ENCODE measurements around the gene ZNF605. TPM values are rescaled to one million over a fixed set of nuclear protein-coding genes. Genes with fewer than 3 reads are reported as not detected.
"Not testable (repeated sequence)": the region's sequence is repeated elsewhere in the genome, so short reads cannot be mapped to it uniquely, and the experiment has no call there.

The ZNF605 gene
- total RNA-seq, 1 experiment from 2014 or later, result 8.1 TPM

- H3K27ac ChIP-seq (ENCODE audit: low read length), result no peak overlapping the region
- no peak for DNase-seq
- H3K9me3 ChIP-seq (ENCODE audit: low read length), result peaks cover 4% of the 10 kb centered on the region
- no peak overlapping the region for H3K4me2 ChIP-seq (ENCODE audit: low read depth, low read length, poor library complexity, severe bottlenecking)
- H3K4me1 ChIP-seq (ENCODE audit: low read length), result no peaks in the 10 kb centered on the region
- no peaks in the 10 kb centered on the region for H3K79me2 ChIP-seq (ENCODE audit: low read length)
- no peak overlapping the region for H2AFZ ChIP-seq (ENCODE audit: low read length)
- H3K4me3 ChIP-seq (ENCODE audit: low read length), result no peak overlapping the region
- H4K20me1 ChIP-seq (ENCODE audit: insufficient read depth, low read depth, low read length), result no peaks in the 10 kb centered on the region
- H3K36me3 ChIP-seq (ENCODE audit: insufficient read depth, low read length), result peaks cover 44% of the 10 kb centered on the region
- no peak overlapping the region for H3K9ac ChIP-seq (ENCODE audit: low read length)
- H3K9me2 ChIP-seq (replicated peaks; ENCODE audit: insufficient read depth, low read length), result no peaks in the 10 kb centered on the region
- no peaks in the 10 kb centered on the region for H3K27me3 ChIP-seq (ENCODE audit: low read length)
Observed at GRCh38 chr12:132942611-132943010, 13.5 kb downstream of the ZNF605 start.

GRCh38 chr12:132941336-132941954, 14.7 kb downstream of the ZNF605 start:
- no peaks in the 10 kb centered on the region for H3K27me3 ChIP-seq (ENCODE audit: low read length)
- H3K9ac ChIP-seq (ENCODE audit: low read length), result no peak overlapping the region
- no peak overlapping the region for H3K4me3 ChIP-seq (ENCODE audit: low read length)
- H3K36me3 ChIP-seq (ENCODE audit: insufficient read depth, low read length), result peaks cover 43% of the 10 kb centered on the region
- H3K9me2 ChIP-seq (replicated peaks; ENCODE audit: insufficient read depth, low read length), result no peaks in the 10 kb centered on the region
- no peaks in the 10 kb centered on the region for H3K79me2 ChIP-seq (ENCODE audit: low read length)
- H3K9me3 ChIP-seq (ENCODE audit: low read length), result peaks cover 5% of the 10 kb centered on the region
- no peak overlapping the region for H3K4me2 ChIP-seq (ENCODE audit: low read depth, low read length, poor library complexity, severe bottlenecking)
- no peaks in the 10 kb centered on the region for H4K20me1 ChIP-seq (ENCODE audit: insufficient read depth, low read depth, low read length)
- H3K4me1 ChIP-seq (ENCODE audit: low read length), result no peaks in the 10 kb centered on the region
- no peak for DNase-seq
- H3K27ac ChIP-seq (ENCODE audit: low read length), result no peak overlapping the region
- no peak overlapping the region for H2AFZ ChIP-seq (ENCODE audit: low read length)

- Histone ChIP-seq H3K27ac (ENCODE audit: low read length) (no peak overlapping the region), H3K9me2 (replicated peaks; ENCODE audit: insufficient read depth, low read length) (no peaks in the 10 kb centered on the region), H4K20me1 (ENCODE audit: insufficient read depth, low read depth, low read length) (no peaks in the 10 kb centered on the region), H3K27me3 (ENCODE audit: low read length) (no peaks in the 10 kb centered on the region), H3K4me1 (ENCODE audit: low read length) (no peaks in the 10 kb centered on the region), H3K9ac (ENCODE audit: low read length) (no peak overlapping the region), H3K9me3 (ENCODE audit: low read length) (peaks cover 4% of the 10 kb centered on the region), H3K4me3 (ENCODE audit: low read length) (no peak overlapping the region), H3K36me3 (ENCODE audit: insufficient read depth, low read length) (peaks cover 34% of the 10 kb centered on the region), H3K79me2 (ENCODE audit: low read length) (no peaks in the 10 kb centered on the region), H2AFZ (ENCODE audit: low read length) (no peak overlapping the region), H3K4me2 (ENCODE audit: low read depth, low read length, poor library complexity, severe bottlenecking) (no peak overlapping the region)
- no peak for DNase-seq
Observed at GRCh38 chr12:132940071-132940719, 15.9 kb downstream of the ZNF605 start.

- not testable (repeated sequence) for H3K79me2 ChIP-seq (ENCODE audit: low read length); H3K9ac ChIP-seq (ENCODE audit: low read length); H3K4me3 ChIP-seq (ENCODE audit: low read length); H3K4me1 ChIP-seq (ENCODE audit: low read length); DNase-seq; H3K4me2 ChIP-seq (ENCODE audit: low read depth, low read length, poor library complexity, severe bottlenecking); H4K20me1 ChIP-seq (ENCODE audit: insufficient read depth, low read depth, low read length); H3K9me2 ChIP-seq (replicated peaks; ENCODE audit: insufficient read depth, low read length); H2AFZ ChIP-seq (ENCODE audit: low read length); H3K27me3 ChIP-seq (ENCODE audit: low read length); H3K27ac ChIP-seq (ENCODE audit: low read length)
- peaks cover 26% of the 10 kb centered on the region for H3K36me3 ChIP-seq (ENCODE audit: insufficient read depth, low read length)
- H3K9me3 ChIP-seq (ENCODE audit: low read length), result peaks cover 11% of the 10 kb centered on the region
Observed at GRCh38 chr12:132938807-132939206, 17.3 kb downstream of the ZNF605 start.

- Histone ChIP-seq H3K9ac (ENCODE audit: low read length) (no peak overlapping the region), H3K4me3 (ENCODE audit: low read length) (no peak overlapping the region), H3K36me3 (ENCODE audit: insufficient read depth, low read length) (peaks cover 24% of the 10 kb centered on the region), H4K20me1 (ENCODE audit: insufficient read depth, low read depth, low read length) (no peaks in the 10 kb centered on the region), H3K4me1 (ENCODE audit: low read length) (no peaks in the 10 kb centered on the region), H3K27me3 (ENCODE audit: low read length) (no peaks in the 10 kb centered on the region), H2AFZ (ENCODE audit: low read length) (no peak overlapping the region), H3K79me2 (ENCODE audit: low read length) (no peaks in the 10 kb centered on the region), H3K9me2 (replicated peaks; ENCODE audit: insufficient read depth, low read length) (no peaks in the 10 kb centered on the region), H3K4me2 (ENCODE audit: low read depth, low read length, poor library complexity, severe bottlenecking) (no peak overlapping the region), H3K9me3 (ENCODE audit: low read length) (peaks cover 18% of the 10 kb centered on the region), H3K27ac (ENCODE audit: low read length) (no peak overlapping the region)
- no peak for DNase-seq
Observed at GRCh38 chr12:132937476-132937875, 18.6 kb downstream of the ZNF605 start.

GRCh38 chr12:132936921-132937320, 19.2 kb downstream of the ZNF605 start:
- H3K4me3 ChIP-seq (ENCODE audit: low read length); H2AFZ ChIP-seq (ENCODE audit: low read length); H3K27me3 ChIP-seq (ENCODE audit: low read length); DNase-seq; H3K79me2 ChIP-seq (ENCODE audit: low read length); H3K27ac ChIP-seq (ENCODE audit: low read length); H3K9ac ChIP-seq (ENCODE audit: low read length); H3K4me2 ChIP-seq (ENCODE audit: low read depth, low read length, poor library complexity, severe bottlenecking); H3K9me2 ChIP-seq (replicated peaks; ENCODE audit: insufficient read depth, low read length); H3K4me1 ChIP-seq (ENCODE audit: low read length); H4K20me1 ChIP-seq (ENCODE audit: insufficient read depth, low read depth, low read length): not testable (repeated sequence)
- Histone ChIP-seq H3K9me3 (ENCODE audit: low read length) (peaks cover 20% of the 10 kb centered on the region), H3K36me3 (ENCODE audit: insufficient read depth, low read length) (peaks cover 21% of the 10 kb centered on the region)

- Histone ChIP-seq H4K20me1 (ENCODE audit: insufficient read depth, low read depth, low read length) (no peaks in the 10 kb centered on the region), H3K4me1 (ENCODE audit: low read length) (no peaks in the 10 kb centered on the region), H3K79me2 (ENCODE audit: low read length) (no peaks in the 10 kb centered on the region), H3K4me2 (ENCODE audit: low read depth, low read length, poor library complexity, severe bottlenecking) (no peak overlapping the region), H3K9ac (ENCODE audit: low read length) (no peak overlapping the region), H3K4me3 (ENCODE audit: low read length) (no peak overlapping the region), H3K36me3 (ENCODE audit: insufficient read depth, low read length) (peaks cover 18% of the 10 kb centered on the region), H3K27me3 (ENCODE audit: low read length) (no peaks in the 10 kb centered on the region), H3K9me3 (ENCODE audit: low read length) (peaks cover 21% of the 10 kb centered on the region), H2AFZ (ENCODE audit: low read length) (no peak overlapping the region), H3K27ac (ENCODE audit: low read length) (no peak overlapping the region), H3K9me2 (replicated peaks; ENCODE audit: insufficient read depth, low read length) (no peaks in the 10 kb centered on the region)
- no peak for DNase-seq
Observed at GRCh38 chr12:132936163-132936562, 19.9 kb downstream of the ZNF605 start.

- Histone ChIP-seq H3K9me2 (replicated peaks; ENCODE audit: insufficient read depth, low read length) (no peaks in the 10 kb centered on the region), H3K4me1 (ENCODE audit: low read length) (no peaks in the 10 kb centered on the region), H3K27me3 (ENCODE audit: low read length) (no peaks in the 10 kb centered on the region), H3K9ac (ENCODE audit: low read length) (no peak overlapping the region), H3K9me3 (ENCODE audit: low read length) (peaks cover 72% of the 10 kb centered on the region), H3K27ac (ENCODE audit: low read length) (no peak overlapping the region), H3K4me3 (ENCODE audit: low read length) (no peak overlapping the region), H3K79me2 (ENCODE audit: low read length) (no peaks in the 10 kb centered on the region), H2AFZ (ENCODE audit: low read length) (no peak overlapping the region), H3K36me3 (ENCODE audit: insufficient read depth, low read length) (peaks cover 13% of the 10 kb centered on the region; the same call in 1 of the 2 replicates), H3K4me2 (ENCODE audit: low read depth, low read length, poor library complexity, severe bottlenecking) (no peak overlapping the region), H4K20me1 (ENCODE audit: insufficient read depth, low read depth, low read length) (no peaks in the 10 kb centered on the region)
- DNase-seq, result no peak
Observed at GRCh38 chr12:132926415-132926833, 29.7 kb downstream of the ZNF605 start.
